A673 (cell line): ENCODE data around the gene SLC43A3. TPM values are rescaled to one million over a fixed set of nuclear protein-coding genes. Genes with fewer than 3 reads are reported as not detected.
"Not testable (repeated sequence)": the region's sequence is repeated elsewhere in the genome, so short reads cannot be mapped to it uniquely, and the experiment has no call there.

ENCODE experiments used
- BruUV-seq: library from RNA; stranded (reverse); fragments of 400-500 nt; replicated peaks from 2 replicates; lab custom pipeline; 2021; lab: Mats Ljungman, UMichigan
- CTCF ChIA-PET: fragments of 300-600 bp; sonication (Branson Sonifier 250); formaldehyde crosslinking; loops from one replicate; lab custom pipeline; 2022; ENCODE audit warnings: antibody characterized with exemption; lab: Charles Lee
- POLR2A ChIA-PET: fragments of 300-600 bp; sonication (Branson Sonifier 250); formaldehyde crosslinking; loops from one replicate; lab custom pipeline; 2022; ENCODE audit warnings: antibody characterized with exemption; ENCODE audit not compliant: low non-redundant PET; lab: Charles Lee
- DNase-seq: peaks from one replicate; pipeline ENCODE4 v3.0.0-alpha.2; 2015; ENCODE audit warnings: low spot score
- H3K27ac ChIP-seq: fragments of 200-600 bp; sonication (generic); 2 replicates; pipeline ENCODE4 v1.5.1; 2016; ENCODE audit warnings: mixed run types, low read depth, mild to moderate bottlenecking, mixed read lengths, antibody characterized with exemption, low read length; ENCODE audit not compliant: poor library complexity, severe bottlenecking
- H3K27me3 ChIP-seq: fragments of 200-600 bp; sonication (generic); replicated peaks from 2 replicates; pipeline ENCODE4 v1.6.1; 2017; ENCODE audit warnings: mixed run types, low read depth, mild to moderate bottlenecking, mixed read lengths, antibody characterized with exemption, low read length; ENCODE audit not compliant: insufficient read depth, poor library complexity
- H3K36me3 ChIP-seq: fragments of 200-600 bp; sonication (generic); 2 replicates; pipeline ENCODE4 v1.6.1; 2016; ENCODE audit warnings: mixed run types, mild to moderate bottlenecking, mixed read lengths, antibody characterized with exemption, low read length; ENCODE audit not compliant: insufficient read depth, poor library complexity, severe bottlenecking
- H3K4me1 ChIP-seq: fragments of 200-600 bp; sonication (generic); 2 replicates; pipeline ENCODE4 v1.6.1; 2017; ENCODE audit warnings: mixed run types, mild to moderate bottlenecking, mixed read lengths, antibody characterized with exemption, low read length; ENCODE audit not compliant: insufficient read depth, poor library complexity, severe bottlenecking
- H3K4me3 ChIP-seq: fragments of 200-600 bp; sonication (generic); 2 replicates; pipeline ENCODE4 v1.5.1; 2016; ENCODE audit warnings: low read depth, mixed run types, mild to moderate bottlenecking, mixed read lengths, low read length; ENCODE audit not compliant: poor library complexity, severe bottlenecking
- H3K9me3 ChIP-seq: fragments of 200-600 bp; sonication (generic); 2 replicates; pipeline ENCODE4 v1.6.1; 2016; ENCODE audit warnings: mixed run types, low read depth, mild to moderate bottlenecking, mixed read lengths, antibody characterized with exemption, low read length; ENCODE audit not compliant: poor library complexity, severe bottlenecking
- CTCF ChIP-seq: fragments of 300-800, 200-600 bp; sonication (generic); conservative IDR thresholded peaks from 2 replicates; pipeline ENCODE4 v1.5.1; 2017; ENCODE audit warnings: low read depth, mild to moderate bottlenecking, antibody characterized with exemption, low read length, moderate library complexity, mixed read lengths
- EZH2 ChIP-seq: fragments of 200-600 bp; sonication (generic); IDR thresholded peaks from 2 replicates; pipeline ENCODE4 v1.6.1; 2017; ENCODE audit warnings: borderline replicate concordance, low read depth, mild to moderate bottlenecking, mixed read lengths, antibody characterized with exemption, low read length; ENCODE audit not compliant: poor library complexity, severe bottlenecking
- intact Hi-C: fragments of 100-400 bp; cut with micrococcal nuclease; formaldehyde crosslinking; loops from one replicate; pipeline ENCODE4 v1.10.0; 2022; ENCODE audit not compliant: unreplicated experiment
- total RNA-seq: library from RNA; stranded (reverse); gene quantifications from 2 replicates; pipeline ENCODE4 v1.2.3, GENCODE V29; 2021

SLC43A3 gene
- total RNA-seq, 1 experiment from 2014 or later, result 142 TPM

DNA sequence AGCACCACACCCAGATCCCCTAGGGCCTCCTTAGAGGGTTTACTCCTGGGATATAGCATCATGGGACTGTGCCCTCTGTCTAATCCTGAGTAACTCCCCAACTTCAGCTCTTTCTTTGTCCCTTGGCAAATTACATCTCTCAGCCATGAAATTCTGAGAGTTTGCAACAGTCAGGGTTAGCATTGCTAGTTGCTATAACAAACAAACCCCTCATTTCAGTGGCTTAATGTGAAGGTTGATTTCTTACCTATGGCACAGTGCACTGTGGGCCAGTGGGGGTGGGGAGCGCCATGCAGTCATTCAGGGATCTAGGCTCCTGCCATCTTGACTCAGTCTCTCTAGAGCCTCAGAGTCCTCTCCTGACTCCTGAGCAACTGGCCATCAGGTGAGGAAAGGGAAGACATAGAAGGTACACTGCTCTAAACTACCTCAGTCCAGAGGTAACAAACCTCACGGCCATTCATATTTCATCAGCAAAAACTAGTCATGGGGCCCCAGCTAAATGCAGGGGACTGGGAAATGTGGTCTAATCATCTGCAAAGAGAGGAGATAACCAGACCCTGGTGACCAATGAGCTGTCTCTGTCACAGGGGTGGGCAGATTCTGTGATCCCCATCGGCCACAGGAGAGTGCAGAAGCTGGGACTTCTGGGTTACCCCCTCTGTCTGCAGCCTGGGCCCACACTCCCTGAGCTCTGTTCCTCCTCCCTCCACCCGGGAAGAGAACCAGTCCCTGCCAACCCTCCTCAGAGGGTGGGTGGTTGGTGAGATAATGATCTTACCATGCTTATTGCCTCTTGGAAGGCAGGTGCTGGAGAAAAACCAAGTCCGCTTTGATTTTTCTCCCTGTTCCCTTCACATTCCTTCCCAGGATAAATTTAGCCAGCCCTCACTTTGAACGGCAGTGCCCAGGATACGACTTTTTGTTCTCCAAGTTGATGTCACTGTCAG lies 63.5 kb downstream of the SLC43A3 start:
- TF ChIP-seq CTCF, result no peak
- no peak for TF ChIP-seq EZH2
- BruUV-seq, result no TSS peak
- Histone ChIP-seq H3K4me1 (no peaks in the 10 kb centered on the region), H3K9me3 (no peaks in the 10 kb centered on the region), H3K4me3 (no peak overlapping the region), H3K27me3 (peaks cover 3% of the 10 kb centered on the region), H3K27ac (no peak overlapping the region), H3K36me3 (no peaks in the 10 kb centered on the region)
- CTCF ChIA-PET, result interaction anchor here (0.6 kb wide), 1 partner anchor 278 kb away, joined by 3 read pairs; no protein-coding TSS in a partner anchor
- intact Hi-C loops, result no loop called here
- POLR2A ChIA-PET, result no interaction called here
- no peak for DNase-seq

- H3K4me1 ChIP-seq, result no peaks in the 10 kb centered on the region
- DNase-seq, result no peak
- no peaks in the 10 kb centered on the region for H3K36me3 ChIP-seq
- peaks cover 3% of the 10 kb centered on the region for H3K27me3 ChIP-seq
- H3K27ac ChIP-seq, result no peak overlapping the region
- POLR2A ChIA-PET, result no interaction called here
- CTCF ChIA-PET, result interaction anchor here (1.3 kb wide), 1 partner anchor 16 kb away, joined by 4 read pairs; no protein-coding TSS in a partner anchor
- BruUV-seq, result no TSS peak
- no peaks in the 10 kb centered on the region for H3K9me3 ChIP-seq
- intact Hi-C loops, result no loop called here
- TF ChIP-seq CTCF (no peak), EZH2 (no peak)
- H3K4me3 ChIP-seq, result no peak overlapping the region
Observed at GRCh38 chr11:57361926-57362325, 65.0 kb downstream of the SLC43A3 start.

DNA sequence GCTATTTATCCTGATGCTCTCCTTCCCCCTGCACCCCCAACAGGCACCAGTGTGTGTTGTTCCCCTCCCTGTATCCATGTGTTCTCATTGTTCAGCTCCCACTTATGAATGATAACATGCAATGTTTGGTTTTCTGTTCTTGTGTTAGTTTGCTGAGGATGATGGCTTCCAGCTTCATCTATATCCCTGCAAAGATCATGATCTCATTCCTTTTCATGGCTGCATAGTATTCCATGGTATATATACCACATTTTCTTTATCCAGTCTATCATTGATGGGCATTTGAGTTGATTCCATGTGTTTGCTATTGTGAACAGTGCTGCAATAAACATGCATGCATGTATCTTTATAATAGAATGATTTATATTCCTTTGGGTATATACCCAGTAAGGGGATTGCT lies 65.5 kb downstream of the SLC43A3 start:
- DNase-seq, H3K9me3 ChIP-seq, H3K27me3 ChIP-seq, H3K4me3 ChIP-seq, H3K36me3 ChIP-seq, BruUV-seq, intact Hi-C loops, H3K27ac ChIP-seq, H3K4me1 ChIP-seq, POLR2A ChIA-PET: not testable (repeated sequence)
- CTCF ChIA-PET, result interaction anchor here (1.3 kb wide), 1 partner anchor 16 kb away, joined by 4 read pairs; no protein-coding TSS in a partner anchor
